Muscle layer of colon (tissue), 2 donors: ENCODE measurements around the gene RBM47.

Source experiments
- H3K27ac ChIP-seq: one replicate; pipeline ENCODE4 v1.7.0; 2013; ENCODE audit warnings: low read depth, mild to moderate bottlenecking, low read length, moderate library complexity
- H3K27me3 ChIP-seq, 2 donors: one replicate each; pipeline ENCODE4 v1.7.0; 2013; ENCODE audit warnings: low read length in 2 of 2, mild to moderate bottlenecking in 2 of 2; ENCODE audit not compliant: insufficient read depth in 2 of 2, control insufficient read depth in 1 of 2
- H3K36me3 ChIP-seq: one replicate; pipeline ENCODE4 v1.7.0; 2013; ENCODE audit warnings: mild to moderate bottlenecking, low read length; ENCODE audit not compliant: insufficient read depth
- H3K4me1 ChIP-seq: one replicate; pipeline ENCODE4 v1.7.0; 2013; ENCODE audit warnings: mild to moderate bottlenecking, low read length; ENCODE audit not compliant: insufficient read depth
- H3K4me3 ChIP-seq, 2 donors: one replicate each; pipeline ENCODE4 v1.7.0; 2013; ENCODE audit warnings: low read length in 2 of 2, low read depth in 1 of 2, mild to moderate bottlenecking in 1 of 2, moderate library complexity in 1 of 2
- H3K9ac ChIP-seq: one replicate; pipeline ENCODE4 v1.7.0; 2013; ENCODE audit warnings: low read length
- H3K9me3 ChIP-seq: one replicate; pipeline ENCODE4 v1.7.0; 2013; ENCODE audit warnings: mild to moderate bottlenecking, low read length
- donor health status: abdominal sarcoma.
- donor health status: Adenocarcinoma of cecum.

The RBM47 gene

GRCh38 chr4:40500781-40501180 is 128.9 kb downstream of the RBM47 start:
- no peak overlapping the region for H3K9ac ChIP-seq
- no peaks in the 10 kb centered on the region for H3K36me3 ChIP-seq
- H3K4me1 ChIP-seq = no peaks in the 10 kb centered on the region
- no peaks in the 10 kb centered on the region for H3K9me3 ChIP-seq
- H3K4me3 ChIP-seq = no peak overlapping the region
- no peaks in the 10 kb centered on the region for H3K27me3 ChIP-seq
- H3K27ac ChIP-seq = no peak overlapping the region

GRCh38 chr4:40493160-40493559 is 136.5 kb downstream of the RBM47 start:
- Histone ChIP-seq H3K27ac (no peak overlapping the region), H3K36me3 (no peaks in the 10 kb centered on the region), H3K27me3 (no peaks in the 10 kb centered on the region), H3K9me3 (no peaks in the 10 kb centered on the region), H3K4me1 (no peaks in the 10 kb centered on the region), H3K9ac (no peak overlapping the region), H3K4me3 (no peak overlapping the region)

DNA sequence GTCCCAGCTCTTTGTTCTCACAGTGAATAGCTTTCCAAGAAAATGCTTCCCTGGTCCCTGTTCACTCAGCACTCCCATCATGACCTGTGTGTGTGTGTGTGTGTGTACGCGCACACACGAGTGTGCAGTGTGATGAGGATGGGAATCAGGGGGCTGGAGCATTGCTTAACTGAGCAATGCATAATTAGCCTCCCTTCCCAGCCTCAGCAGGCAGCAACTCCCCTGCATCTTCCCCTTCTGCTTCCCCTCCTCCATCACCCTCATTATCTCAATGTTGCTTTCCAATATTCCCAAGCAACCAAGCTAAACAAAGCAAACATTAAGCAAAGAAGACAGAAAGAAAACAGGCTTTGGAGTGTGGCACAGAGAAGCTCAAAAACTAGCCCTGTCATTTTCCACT is 137.0 kb downstream of the RBM47 start:
- no peaks in the 10 kb centered on the region for H3K27me3 ChIP-seq
- no peaks in the 10 kb centered on the region for H3K4me1 ChIP-seq
- no peak overlapping the region for H3K4me3 ChIP-seq
- H3K9ac ChIP-seq = no peak overlapping the region
- H3K9me3 ChIP-seq = no peaks in the 10 kb centered on the region
- H3K27ac ChIP-seq = no peak overlapping the region
- H3K36me3 ChIP-seq = no peaks in the 10 kb centered on the region

DNA sequence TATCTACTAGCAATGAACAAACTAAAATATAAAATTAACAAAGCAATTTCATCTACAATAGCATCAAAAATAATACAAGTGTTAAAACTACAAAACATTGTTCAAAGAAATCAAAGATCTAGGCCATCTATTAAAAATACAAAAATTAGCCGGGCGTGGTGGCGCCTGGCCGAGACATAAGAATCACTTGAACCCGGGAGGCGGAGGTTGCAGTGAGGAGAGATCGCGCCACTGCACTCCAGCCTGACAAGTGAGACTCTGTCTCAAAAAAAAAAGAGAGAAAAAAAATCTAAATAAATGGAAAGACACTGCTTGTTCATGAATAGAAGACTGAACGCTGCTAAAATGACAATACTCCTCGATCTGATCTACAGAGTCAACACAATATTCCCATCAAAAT is 139.2 kb downstream of the RBM47 start:
- Histone ChIP-seq H3K36me3 (no peaks in the 10 kb centered on the region), H3K4me3 (no peak overlapping the region), H3K27ac (no peak overlapping the region), H3K9me3 (no peaks in the 10 kb centered on the region), H3K27me3 (no peaks in the 10 kb centered on the region), H3K9ac (no peak overlapping the region), H3K4me1 (no peaks in the 10 kb centered on the region)

- H3K4me1 ChIP-seq = no peaks in the 10 kb centered on the region
- H3K27ac ChIP-seq = no peak overlapping the region
These were observed 139.7 kb downstream of the RBM47 start for GRCh38 chr4:40489961-40490360.

GRCh38 chr4:40486534-40486933 is 143.1 kb downstream of the RBM47 start:
- no peak overlapping the region for H3K4me3 ChIP-seq
- H3K27ac ChIP-seq = no peak overlapping the region
- no peaks in the 10 kb centered on the region for H3K36me3 ChIP-seq
- no peaks in the 10 kb centered on the region for H3K4me1 ChIP-seq
- no peak overlapping the region for H3K9ac ChIP-seq
- H3K27me3 ChIP-seq = no peaks in the 10 kb centered on the region
- H3K9me3 ChIP-seq = no peaks in the 10 kb centered on the region

More at GRCh38 chr4:40489961-40490360, 139.7 kb downstream of the RBM47 start:
- H3K9me3 ChIP-seq = no peaks in the 10 kb centered on the region
- H3K9ac ChIP-seq = no peak overlapping the region
- H3K36me3 ChIP-seq = no peaks in the 10 kb centered on the region
- no peak overlapping the region for H3K4me3 ChIP-seq
- no peaks in the 10 kb centered on the region for H3K27me3 ChIP-seq

- Histone ChIP-seq H3K9ac (no peak overlapping the region), H3K27me3 (no peaks in the 10 kb centered on the region), H3K4me3 (no peak overlapping the region), H3K4me1 (no peaks in the 10 kb centered on the region), H3K27ac (no peak overlapping the region), H3K36me3 (no peaks in the 10 kb centered on the region), H3K9me3 (no peaks in the 10 kb centered on the region)
These were observed 145.1 kb downstream of the RBM47 start for GRCh38 chr4:40484346-40485090.

GRCh38 chr4:40482985-40483647 is 146.5 kb downstream of the RBM47 start:
- H3K27ac ChIP-seq = no peak overlapping the region
- no peaks in the 10 kb centered on the region for H3K36me3 ChIP-seq
- H3K27me3 ChIP-seq = no peaks in the 10 kb centered on the region
- H3K4me1 ChIP-seq = no peaks in the 10 kb centered on the region
- H3K9ac ChIP-seq = no peak overlapping the region
- H3K4me3 ChIP-seq = no peak overlapping the region
- H3K9me3 ChIP-seq = no peaks in the 10 kb centered on the region

- Histone ChIP-seq H3K36me3 (no peaks in the 10 kb centered on the region), H3K9me3 (no peaks in the 10 kb centered on the region), H3K4me1 (no peaks in the 10 kb centered on the region), H3K9ac (no peak overlapping the region), H3K4me3 (no peak overlapping the region), H3K27ac (no peak overlapping the region), H3K27me3 (no peaks in the 10 kb centered on the region)
These were observed 147.7 kb downstream of the RBM47 start for GRCh38 chr4:40481977-40482376.

GRCh38 chr4:40480291-40480690 is 149.4 kb downstream of the RBM47 start:
- H3K4me3 ChIP-seq = no peak overlapping the region
- H3K4me1 ChIP-seq = no peaks in the 10 kb centered on the region
- H3K9me3 ChIP-seq = no peaks in the 10 kb centered on the region
- no peaks in the 10 kb centered on the region for H3K27me3 ChIP-seq
- no peak overlapping the region for H3K27ac ChIP-seq
- H3K36me3 ChIP-seq = no peaks in the 10 kb centered on the region
- H3K9ac ChIP-seq = no peak overlapping the region

GRCh38 chr4:40479378-40479777 is 150.3 kb downstream of the RBM47 start:
- Histone ChIP-seq H3K36me3 (no peaks in the 10 kb centered on the region), H3K27ac (no peak overlapping the region), H3K4me3 (no peak overlapping the region), H3K4me1 (no peaks in the 10 kb centered on the region), H3K9me3 (no peaks in the 10 kb centered on the region), H3K9ac (no peak overlapping the region), H3K27me3 (no peaks in the 10 kb centered on the region)

- Histone ChIP-seq H3K36me3 (no peaks in the 10 kb centered on the region), H3K27ac (no peak overlapping the region), H3K9ac (no peak overlapping the region), H3K4me3 (no peak overlapping the region), H3K9me3 (no peaks in the 10 kb centered on the region), H3K27me3 (no peaks in the 10 kb centered on the region), H3K4me1 (no peaks in the 10 kb centered on the region)
These were observed 154.1 kb downstream of the RBM47 start for GRCh38 chr4:40475609-40476008.
